H1 (cell line): Measurements from ENCODE around the gene PA2G4. TPM values are rescaled to one million over a fixed set of nuclear protein-coding genes. Genes with fewer than 3 reads are reported as not detected.

Source experiments
- ASH2L ChIP-seq: fragments of 200-600, 300-600 bp; sonication (generic); IDR thresholded peaks from one replicate; pipeline ENCODE4 v1.7.1; 2017; ENCODE audit warnings: low read length
- BACH1 ChIP-seq: IDR thresholded peaks from 2 replicates; pipeline ENCODE4 v1.6.1; 2012; ENCODE audit warnings: low read length, improper control_type of control experiment
- E2F6 ChIP-seq: IDR thresholded peaks from 2 replicates; pipeline ENCODE4 v1.6.1; 2012; ENCODE audit warnings: inconsistent platforms
- HDAC2 ChIP-seq, 2 experiments: fragments of 300-600 bp in 1 of 2; sonication (generic) in 1 of 2; IDR thresholded peaks; 2 replicates each; pipeline ENCODE4 v1.6.1; 2011 to 2012; ENCODE audit warnings: low read depth in 2 of 2, low read length in 2 of 2, mild to moderate bottlenecking in 2 of 2, moderate library complexity in 2 of 2, borderline replicate concordance in 1 of 2, inconsistent platforms in 1 of 2
- KDM1A ChIP-seq: fragments of 200-600, 300-600 bp; sonication (generic); IDR thresholded peaks from 2 replicates; pipeline ENCODE4 v1.7.1; 2016; ENCODE audit warnings: mild to moderate bottlenecking, low read length, borderline replicate concordance
- POLR2A ChIP-seq, 2 experiments: IDR thresholded peaks; 1 replicate in 1 of 2; 2 replicates in 1 of 2; pipeline ENCODE4 v1.6.1; 2011; ENCODE audit warnings: low read depth in 2 of 2, low read length in 2 of 2, mild to moderate bottlenecking in 2 of 2; ENCODE audit errors: control extremely low read depth in 1 of 2
- RAD21 ChIP-seq, 2 experiments: IDR thresholded peaks in 1 of 2; conservative IDR thresholded peaks in 1 of 2; 2 replicates each; pipeline ENCODE4 v1.6.1; 2011; ENCODE audit warnings: low read depth in 2 of 2, low read length in 2 of 2, improper control_type of control experiment in 1 of 2, inconsistent platforms in 1 of 2, mild to moderate bottlenecking in 1 of 2, moderate library complexity in 1 of 2
- RNF2 ChIP-seq: fragments of 200-900, 300-1000 bp; sonication (generic); IDR thresholded peaks from 2 replicates; pipeline ENCODE4 v1.7.1; 2016; ENCODE audit warnings: borderline replicate concordance, low read depth, mild to moderate bottlenecking, antibody characterized with exemption, low read length; ENCODE audit not compliant: poor library complexity, severe bottlenecking; ENCODE audit errors: missing control alignments
- SP1 ChIP-seq: IDR thresholded peaks from 2 replicates; pipeline ENCODE4 v1.6.1; 2011; ENCODE audit warnings: low read depth, low read length
- SP4 ChIP-seq: IDR thresholded peaks from 2 replicates; pipeline ENCODE4 v1.6.1; 2012; ENCODE audit warnings: low read length, inconsistent platforms
- TAF1 ChIP-seq: IDR thresholded peaks from 2 replicates; pipeline ENCODE4 v1.6.1; 2011; ENCODE audit warnings: mild to moderate bottlenecking, low read depth, low read length
- TBP ChIP-seq: IDR thresholded peaks from 2 replicates; pipeline ENCODE4 v1.6.1; 2011; ENCODE audit warnings: low read depth, low read length, improper control_type of control experiment
- TCF12 ChIP-seq: IDR thresholded peaks from 2 replicates; pipeline ENCODE4 v1.6.1; 2011; ENCODE audit warnings: low read depth, mild to moderate bottlenecking, low read length
- polyA plus RNA-seq, 7 experiments: library from polyadenylated mRNA; depleted of rRNA in 3 of 7; stranded (reverse) in 5 of 7; unstranded in 2 of 7; fragments of >200 nt in 5 of 7; fragments of 200-250 nt in 2 of 7; gene quantifications; 1 replicate in 5 of 7; 2 replicates in 1 of 7; 4 replicates in 1 of 7; pipeline versions ENCODE4 v1.2.1 to v1.2.3, GENCODE V29; 2011 to 2013; ENCODE audit warnings: missing spikeins in 2 of 7, mixed read lengths in 2 of 7
- total RNA-seq: library from RNA; stranded (reverse); fragmentation: NEBNext Ultra II Directional; extraction: Animal tissue kit (Norgen Biotek cat#: 25700); gene quantifications from 2 replicates; pipeline ENCODE4 v1.2.1, GENCODE V29; 2021

The PA2G4 gene
- total and polyA plus RNA-seq, 2 of the 8 experiments (the other 6 are each of a cell fraction or from before 2014, with no cell fraction given), result 159 to 242 TPM

- TF ChIP-seq TCF12, result no peak
- no peak for TF ChIP-seq RNF2
- TF ChIP-seq TAF1, result peak; percentile 64
- peak; percentile 91 for TF ChIP-seq E2F6
- 0 out of 4 replicates have a peak, but pooled peaks of 1 of the 2 experiments have one; percentile 7 for TF ChIP-seq RAD21 (IDR thresholded peaks at IDR 0.05 in 1 of 2, conservative IDR thresholded peaks at IDR 0.05 in 1 of 2; ENCODE audit: low read depth in 2 of 2, low read length in 2 of 2)
- peak; percentile 65; the same call in 1 of the 2 replicates for TF ChIP-seq SP1
- TF ChIP-seq BACH1, result 0 out of 2 replicates have a peak, but pooled peaks have one; percentile 10
- TF ChIP-seq TBP, result 0 out of 2 replicates have a peak, but pooled peaks have one; percentile 52
- 0 out of 2 replicates have a peak, but pooled peaks have one; percentile 9 for TF ChIP-seq SP4
- 0 out of 4 replicates have a peak, but pooled peaks of 1 of the 2 experiments have one; percentile 41 for TF ChIP-seq HDAC2 (IDR thresholded peaks at IDR 0.05; ENCODE audit: borderline replicate concordance in 1 of 2, low read depth in 2 of 2, low read length in 2 of 2)
- no peak for TF ChIP-seq KDM1A
- peak; percentile 31 for TF ChIP-seq ASH2L
- peak in 1 of 2 experiments; percentile 60; a peak in 1 of 3 replicates for TF ChIP-seq POLR2A (IDR thresholded peaks at IDR 0.05; ENCODE audit: control extremely low read depth in 1 of 2, low read depth in 2 of 2, low read length in 2 of 2)
- TF ChIP-seq, all 59 proteins: peak for 16
These were observed 53.1 kb downstream of the PA2G4 start (continued) for GRCh38 chr12:56157201-56158028.
